Common myeloid progenitor, CD34-positive (primary cell): Measurements from ENCODE around the gene CDC42EP3.

Experiments
- CTCF ChIA-PET: fragments of 350-600 bp; sonication (Branson Sonifier 250); formaldehyde crosslinking; loops from one replicate; lab custom pipeline; 2021; ENCODE audit warnings: antibody characterized with exemption; lab: Charles Lee
- POLR2A ChIA-PET: fragments of 350-600 bp; sonication (Branson Sonifier 250); formaldehyde crosslinking; loops from one replicate; lab custom pipeline; 2021; ENCODE audit warnings: antibody characterized with exemption; lab: Charles Lee
- DNase-seq, 3 donors: peaks; one replicate each; pipeline versions ENCODE4 v3.0.0 to v3.0.0-alpha.2; 2013
- H3K27ac ChIP-seq, 2 experiments: 1 replicate in 1 of 2; 2 replicates in 1 of 2; pipeline ENCODE4 v1.7.0; 2013; ENCODE audit warnings: inconsistent platforms in 2 of 2, low read length in 2 of 2, mild to moderate bottlenecking in 2 of 2, low read depth in 1 of 2, moderate library complexity in 1 of 2; ENCODE audit not compliant: severe bottlenecking in 2 of 2, insufficient read depth in 1 of 2, poor library complexity in 1 of 2
- H3K27me3 ChIP-seq, 5 experiments: replicated peaks in 2 of 5; 1 replicate in 3 of 5; 2 replicates in 2 of 5; pipeline versions ENCODE4 v1.6.1 to v1.7.0; 2013; ENCODE audit warnings: low read length in 4 of 5, mild to moderate bottlenecking in 2 of 5, moderate library complexity in 2 of 5, inconsistent platforms in 1 of 5; ENCODE audit not compliant: insufficient read depth in 5 of 5, control insufficient read depth in 4 of 5
- H3K36me3 ChIP-seq, 4 experiments: 1 replicate in 2 of 4; 2 replicates in 2 of 4; pipeline versions ENCODE4 v1.6.1 to v1.7.0; 2013; ENCODE audit warnings: low read length in 3 of 4, control low read depth in 1 of 4, mild to moderate bottlenecking in 1 of 4; ENCODE audit not compliant: control insufficient read depth in 4 of 4, insufficient read depth in 4 of 4
- H3K4me1 ChIP-seq, 4 experiments: 1 replicate in 3 of 4; 2 replicates in 1 of 4; pipeline versions ENCODE4 v1.6.1 to v1.7.1; 2013; ENCODE audit warnings: low read length in 3 of 4, mild to moderate bottlenecking in 3 of 4, control low read depth in 1 of 4, inconsistent platforms in 1 of 4, moderate library complexity in 1 of 4; ENCODE audit not compliant: control insufficient read depth in 4 of 4, insufficient read depth in 4 of 4; ENCODE audit errors: control extremely low read depth in 1 of 4
- H3K4me3 ChIP-seq, 7 experiments: 1 replicate in 4 of 7; 2 replicates in 3 of 7; pipeline versions ENCODE4 v1.5.1 to v1.7.0; 2013; ENCODE audit warnings: mild to moderate bottlenecking in 7 of 7, low read length in 6 of 7, moderate library complexity in 6 of 7, inconsistent platforms in 2 of 7, low read depth in 2 of 7, control low read depth in 1 of 7; ENCODE audit not compliant: insufficient read depth in 4 of 7, control insufficient read depth in 1 of 7; ENCODE audit errors: extremely low read depth in 1 of 7
- H3K9me3 ChIP-seq, 5 experiments: 1 replicate in 4 of 5; 2 replicates in 1 of 5; pipeline versions ENCODE4 v1.6.1 to v1.7.1; 2013; ENCODE audit warnings: low read length in 4 of 5, mild to moderate bottlenecking in 2 of 5, inconsistent platforms in 1 of 5, low read depth in 1 of 5, moderate library complexity in 1 of 5; ENCODE audit not compliant: control insufficient read depth in 4 of 5, insufficient read depth in 2 of 5; ENCODE audit errors: control extremely low read depth in 1 of 5
- WGBS: methylation state at CpG from one replicate; pipeline ENCODE4 v1.1.5; 2013; ENCODE audit not compliant: insufficient coverage; 5-methylcytosine and 5-hydroxymethylcytosine counted together

Gene CDC42EP3

DNA sequence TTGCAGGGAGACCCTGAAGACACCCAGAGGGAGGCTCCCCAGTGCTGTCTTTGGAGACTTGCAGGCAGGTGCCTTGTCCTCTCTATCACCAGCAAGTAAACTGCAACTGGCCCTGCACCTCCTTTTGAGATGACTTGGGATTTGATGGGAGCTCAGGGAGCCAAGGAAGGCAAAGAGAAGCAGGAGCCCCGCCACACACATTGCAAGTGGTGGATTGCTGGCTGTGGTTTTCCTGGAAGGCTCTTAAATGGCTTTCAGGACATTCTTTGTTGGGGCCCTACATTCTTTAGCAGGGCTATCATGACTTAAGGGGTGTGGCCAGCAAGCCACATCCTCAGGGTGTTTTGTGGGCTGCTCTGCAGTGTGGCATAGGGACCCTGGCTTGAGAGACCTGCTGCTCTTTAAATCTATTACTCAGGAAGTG, 39.9 kb upstream of the CDC42EP3 start:
- Histone ChIP-seq H3K36me3 (no peaks in the 10 kb centered on the region), H3K27ac (no peak overlapping the region), H3K4me3 (peak overlapping the region in 1 of 7 experiments; percentile 19), H3K4me1 (peaks cover 15 to 47% (median 23%) of the 10 kb centered on the region in 4 experiments), H3K9me3 (peaks cover 0 to 10% (median 2%) of the 10 kb centered on the region in 5 experiments), H3K27me3 (no peaks in the 10 kb centered on the region)
- CTCF ChIA-PET = interaction anchor here (0.8 to 1.1 kb wide), 2 partner anchors 12 to 296 kb away, joined by 3 to 4 read pairs; no protein-coding TSS in a partner anchor
- DNase-seq = peak; percentile 45 to 90 (median 86)
- POLR2A ChIA-PET = no interaction called here
- WGBS = no CpG with 5 or more reads among the region's 1 CpG

DNA sequence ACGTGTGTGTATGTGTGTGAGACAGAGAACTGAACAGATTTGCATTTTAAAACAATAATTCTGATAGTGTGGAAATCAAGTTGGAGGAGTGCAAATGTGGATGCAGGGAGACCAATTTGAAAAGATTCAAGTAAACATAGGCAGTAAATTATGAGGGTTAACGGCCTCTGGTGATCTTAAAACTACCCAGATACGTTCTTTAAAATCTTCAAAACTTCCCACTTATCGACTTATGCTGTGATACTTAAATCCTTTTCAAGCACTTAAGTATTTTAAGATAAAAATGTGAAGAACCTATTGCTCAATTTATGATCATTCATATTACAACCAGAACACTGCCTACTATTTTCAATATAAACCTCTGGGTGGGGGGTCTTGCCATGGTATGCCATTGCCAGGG, 37.7 kb upstream of the CDC42EP3 start:
- WGBS = 100% methylated on average over 2 of the region's 4 CpGs
- H3K4me3 ChIP-seq = no peak overlapping the region
- no peak for DNase-seq
- no peak overlapping the region for H3K27ac ChIP-seq
- peaks cover 15 to 50% (median 24%) of the 10 kb centered on the region in 4 experiments for H3K4me1 ChIP-seq
- no peaks in the 10 kb centered on the region for H3K9me3 ChIP-seq
- no peaks in the 10 kb centered on the region for H3K27me3 ChIP-seq
- no peaks in the 10 kb centered on the region for H3K36me3 ChIP-seq
- CTCF ChIA-PET = no interaction called here
- POLR2A ChIA-PET = no interaction called here

DNA sequence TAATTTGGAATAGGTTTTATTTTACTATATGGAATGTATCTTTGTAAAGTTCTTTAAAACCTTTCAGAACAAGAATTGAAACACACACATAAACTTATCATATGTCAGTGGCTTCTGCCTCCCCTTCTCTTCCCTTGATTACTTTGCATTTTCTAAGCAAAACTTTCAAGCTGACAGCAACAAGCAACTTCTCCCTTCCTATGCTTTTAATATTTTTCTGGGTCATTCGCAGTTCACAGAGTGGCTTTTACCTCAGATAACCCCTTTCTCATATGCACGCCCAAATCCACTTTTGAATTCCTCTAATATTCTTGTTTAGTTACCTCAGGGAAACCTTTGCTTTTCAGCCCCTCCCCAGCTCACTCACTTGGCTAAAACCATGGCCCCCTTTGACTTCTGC, 36.7 kb upstream of the CDC42EP3 start:
- CTCF ChIA-PET = interaction anchor here (0.8 kb wide), 1 partner anchor 169 kb away, joined by 3 read pairs; no protein-coding TSS in a partner anchor
- 18% methylated on average over 2 of the region's 2 CpGs for WGBS
- Histone ChIP-seq H3K36me3 (no peaks in the 10 kb centered on the region), H3K4me3 (no peak overlapping the region), H3K27me3 (no peaks in the 10 kb centered on the region), H3K9me3 (no peaks in the 10 kb centered on the region), H3K4me1 (peaks cover 13 to 45% (median 21%) of the 10 kb centered on the region in 4 experiments), H3K27ac (no peak overlapping the region)
- peak in 2 of 3 donors; percentile 46 to 60 for DNase-seq
- POLR2A ChIA-PET = no interaction called here

DNA sequence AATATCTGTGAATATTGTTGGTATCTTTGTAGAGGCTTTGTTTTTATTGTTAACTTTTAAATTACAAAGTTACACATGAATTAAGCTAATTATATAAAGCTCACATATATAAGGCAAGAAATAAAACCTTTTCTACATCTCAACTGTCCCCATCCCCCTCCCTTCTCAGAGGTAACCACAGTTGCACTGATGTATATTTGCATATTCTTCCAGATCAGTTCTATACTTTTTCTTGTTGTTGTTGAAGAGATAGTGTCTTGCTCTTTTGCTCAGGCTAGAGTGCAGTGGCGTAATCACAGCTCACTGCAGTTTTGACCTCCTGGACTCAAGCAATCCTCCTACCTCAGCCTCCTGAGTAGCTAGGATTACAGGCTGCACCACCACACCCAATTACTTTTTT, 36.0 kb upstream of the CDC42EP3 start:
- no peaks in the 10 kb centered on the region for H3K9me3 ChIP-seq

DNA sequence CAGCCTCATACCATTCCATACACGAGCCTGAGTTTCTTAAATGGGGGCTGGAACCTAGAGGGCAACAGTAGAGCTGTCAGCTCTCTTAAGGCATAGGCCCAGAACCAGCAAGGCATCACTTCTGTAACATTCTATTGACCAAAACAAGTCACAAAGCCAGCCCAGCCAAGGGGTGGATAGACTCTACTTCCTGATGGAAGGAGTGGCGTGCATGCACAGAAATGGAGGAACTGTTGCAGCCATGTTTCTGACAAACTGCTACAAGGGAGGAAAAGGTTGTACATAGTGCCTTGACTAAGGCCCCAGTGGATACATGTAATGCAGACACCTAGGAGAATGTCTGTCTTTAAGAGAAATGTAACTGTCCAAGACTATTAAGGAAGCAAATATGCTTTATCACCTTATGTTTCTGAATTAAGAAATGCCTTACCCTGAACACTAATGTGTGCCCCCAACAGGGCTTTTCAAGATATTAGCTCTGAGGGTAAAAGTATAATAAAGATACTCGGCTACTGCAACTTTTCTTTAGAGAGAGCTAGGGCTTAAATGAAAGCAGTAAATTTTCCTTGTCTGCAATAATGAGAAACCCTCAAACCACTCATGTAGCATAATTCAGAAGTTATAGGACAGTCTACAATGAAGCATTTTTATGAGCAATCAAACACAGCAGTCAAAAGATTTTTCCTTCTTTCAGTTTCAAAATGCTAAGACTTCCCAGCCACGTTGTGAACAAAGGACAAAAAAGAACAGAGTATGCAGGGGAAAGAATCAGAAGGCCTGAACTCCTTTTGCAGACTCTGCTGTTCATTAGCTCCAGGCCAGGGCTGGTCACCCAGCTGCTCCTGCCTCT, 35.1 kb upstream of the CDC42EP3 start:
- Histone ChIP-seq H3K4me1 (peaks cover 7 to 31% (median 16%) of the 10 kb centered on the region in 4 experiments), H3K9me3 (no peaks in the 10 kb centered on the region), H3K36me3 (no peaks in the 10 kb centered on the region), H3K27me3 (no peaks in the 10 kb centered on the region), H3K4me3 (no peak overlapping the region), H3K27ac (no peak overlapping the region)
- ChIA-PET CTCF (no interaction called here), POLR2A (no interaction called here)
- DNase-seq = no peak
- 100% methylated on average over 2 of the region's 4 CpGs for WGBS

More for the DNA sequence above, 36.0 kb upstream of the CDC42EP3 start:
- peaks cover 11 to 39% (median 20%) of the 10 kb centered on the region in 4 experiments for H3K4me1 ChIP-seq
- DNase-seq = no peak
- ChIA-PET POLR2A (no interaction called here), CTCF (interaction anchor here (0.8 kb wide), 1 partner anchor 170 kb away, joined by 3 read pairs; no protein-coding TSS in a partner anchor)
- no peaks in the 10 kb centered on the region for H3K27me3 ChIP-seq
- H3K36me3 ChIP-seq = no peaks in the 10 kb centered on the region
- H3K27ac ChIP-seq = no peak overlapping the region
- no CpG with 5 or more reads among the region's 1 CpG for WGBS
- no peak overlapping the region for H3K4me3 ChIP-seq

DNA sequence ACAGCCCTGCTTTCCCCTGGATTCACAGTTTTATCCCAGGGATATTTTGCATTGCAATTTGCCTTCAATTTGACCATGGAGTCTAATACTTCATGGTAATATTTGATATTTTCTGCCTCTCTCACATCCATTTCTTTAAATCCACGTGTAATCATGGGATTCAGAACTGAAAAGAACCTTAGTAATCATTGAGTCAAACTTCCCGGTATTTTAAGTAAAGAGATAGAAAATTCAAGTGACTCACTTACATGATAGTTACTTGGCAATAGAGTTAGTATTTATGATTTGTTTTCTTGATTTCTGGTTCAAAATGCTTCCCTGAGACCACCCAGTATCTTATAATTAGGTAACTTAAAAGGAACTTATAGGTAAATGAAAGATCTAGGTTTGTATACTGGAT, 33.7 kb upstream of the CDC42EP3 start:
- Histone ChIP-seq H3K27ac (no peak overlapping the region), H3K4me1 (peaks cover 0 to 20% (median 8%) of the 10 kb centered on the region in 4 experiments), H3K27me3 (no peaks in the 10 kb centered on the region), H3K9me3 (no peaks in the 10 kb centered on the region), H3K4me3 (no peak overlapping the region), H3K36me3 (no peaks in the 10 kb centered on the region)
- ChIA-PET POLR2A (no interaction called here), CTCF (no interaction called here)
- DNase-seq = no peak
- WGBS = no CpG with 5 or more reads among the region's 2 CpGs

DNA sequence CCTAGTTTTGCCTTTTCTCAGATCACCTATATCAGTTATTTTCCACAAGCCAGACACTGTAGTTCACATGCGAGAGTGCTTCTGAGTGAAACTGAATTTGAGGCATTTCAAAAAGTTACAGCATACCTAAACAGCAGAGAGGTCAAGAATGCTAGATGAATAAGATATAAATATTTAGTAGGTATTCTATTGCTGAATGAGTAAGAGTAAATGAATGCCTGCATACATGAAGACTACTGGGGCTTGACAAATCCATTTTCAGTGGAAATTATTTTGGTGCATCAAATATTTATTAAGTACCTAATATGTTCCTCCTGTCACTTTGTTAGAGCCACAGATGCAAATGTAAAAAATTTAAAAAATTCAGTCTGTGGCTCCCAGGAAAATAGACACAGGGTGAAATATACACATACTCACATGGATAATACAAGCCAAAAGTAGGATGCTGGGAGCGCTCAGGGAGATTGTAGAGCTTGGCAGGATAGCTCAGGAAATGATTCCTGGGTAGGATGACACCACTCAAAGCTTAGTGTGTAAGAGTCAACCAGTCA, 27.6 kb upstream of the CDC42EP3 start:
- Histone ChIP-seq H3K4me3 (no peak overlapping the region), H3K27ac (no peak overlapping the region), H3K27me3 (peaks cover 0 to 2% (median 0%) of the 10 kb centered on the region in 5 experiments), H3K4me1 (no peaks in the 10 kb centered on the region), H3K9me3 (no peaks in the 10 kb centered on the region), H3K36me3 (no peaks in the 10 kb centered on the region)
- WGBS = 90% methylated on average over 2 of the region's 2 CpGs
- CTCF ChIA-PET = no interaction called here
- POLR2A ChIA-PET = no interaction called here
- DNase-seq = no peak
